ENCODE data around the gene NDUFS4.
"Not testable (repeated sequence)": the region's sequence is repeated elsewhere in the genome, so short reads cannot be mapped to it uniquely, and the experiment has no call there.

The NDUFS4 gene

DNA sequence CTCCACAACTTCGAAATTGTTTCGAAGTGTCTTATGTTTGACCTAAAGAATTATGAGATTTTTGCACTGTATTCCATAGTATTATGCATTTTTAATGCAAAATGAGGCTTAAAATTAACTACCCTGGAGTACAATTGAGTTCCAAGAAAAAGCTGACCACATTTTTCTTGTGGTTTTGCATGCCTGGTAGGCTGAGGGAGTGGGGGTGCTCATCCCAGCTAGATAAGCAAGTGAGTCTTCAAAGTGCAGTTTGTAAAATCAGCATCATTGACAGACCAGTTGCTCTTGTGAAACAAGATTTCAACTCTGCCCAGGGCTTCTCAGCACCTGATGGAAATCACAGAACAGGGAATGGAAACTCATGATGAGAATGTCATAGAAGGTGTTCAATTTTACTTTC is 17.0 kb upstream of the NDUFS4 start:
- H3K27ac ChIP-seq: no peak overlapping the region
- TF ChIP-seq CTCF (conservative IDR thresholded peaks at IDR 0.05): no peak
- TF ChIP-seq ZFX (IDR thresholded peaks at IDR 0.05): no peak

DNA sequence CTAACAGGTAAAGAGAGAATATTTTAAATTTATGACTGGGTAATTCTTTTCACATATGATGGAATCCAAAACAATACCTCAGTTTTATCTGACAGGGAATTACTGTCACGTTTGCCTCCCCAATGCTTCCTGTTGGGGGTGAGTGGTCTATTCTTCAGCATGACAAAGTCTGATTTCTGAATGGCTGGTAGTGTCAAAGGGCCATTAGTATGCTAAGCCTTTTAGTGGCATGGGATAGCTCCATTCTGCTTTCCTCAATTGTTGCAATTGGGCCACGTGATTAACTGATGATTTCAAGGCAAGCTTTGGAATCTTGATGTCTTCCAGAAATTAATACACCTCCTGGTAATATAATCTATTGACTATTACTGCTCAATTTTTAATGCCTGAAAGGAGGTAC is 14.7 kb upstream of the NDUFS4 start:
- H3K27ac ChIP-seq: no peak overlapping the region
- TF ChIP-seq ZFX (IDR thresholded peaks at IDR 0.05) (no peak), CTCF (conservative IDR thresholded peaks at IDR 0.05) (no peak)

GRCh38 chr5:53547226-53547625 is 13.2 kb upstream of the NDUFS4 start:
- H3K27ac ChIP-seq: no peak overlapping the region
- TF ChIP-seq CTCF (conservative IDR thresholded peaks at IDR 0.05) (no peak), ZFX (IDR thresholded peaks at IDR 0.05) (no peak)

DNA sequence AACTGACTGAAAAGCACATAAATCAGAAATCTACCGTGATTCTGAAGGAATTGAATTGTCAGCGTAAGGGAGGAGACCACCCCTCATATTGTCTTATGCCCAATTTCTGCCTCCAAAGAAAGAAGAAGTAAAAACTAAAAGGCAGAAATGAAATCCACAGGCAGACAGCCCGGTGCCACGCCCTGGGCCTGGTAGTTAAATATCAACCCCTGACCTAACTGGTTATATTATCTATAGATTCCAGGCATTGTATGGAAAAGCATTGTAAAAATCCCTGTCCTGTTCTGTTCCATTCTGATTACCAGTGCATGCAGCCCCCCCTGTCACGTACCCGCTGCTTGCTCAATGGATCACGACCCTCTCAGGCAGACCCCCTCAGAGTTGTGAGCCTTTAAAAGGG is 11.9 kb upstream of the NDUFS4 start:
- not testable (repeated sequence) for H3K27ac ChIP-seq

- TF ChIP-seq CTCF (conservative IDR thresholded peaks at IDR 0.05) (no peak), ZFX (IDR thresholded peaks at IDR 0.05) (no peak)
- H3K27ac ChIP-seq: no peak overlapping the region
Observed at GRCh38 chr5:53549792-53550191, 10.6 kb upstream of the NDUFS4 start.

DNA sequence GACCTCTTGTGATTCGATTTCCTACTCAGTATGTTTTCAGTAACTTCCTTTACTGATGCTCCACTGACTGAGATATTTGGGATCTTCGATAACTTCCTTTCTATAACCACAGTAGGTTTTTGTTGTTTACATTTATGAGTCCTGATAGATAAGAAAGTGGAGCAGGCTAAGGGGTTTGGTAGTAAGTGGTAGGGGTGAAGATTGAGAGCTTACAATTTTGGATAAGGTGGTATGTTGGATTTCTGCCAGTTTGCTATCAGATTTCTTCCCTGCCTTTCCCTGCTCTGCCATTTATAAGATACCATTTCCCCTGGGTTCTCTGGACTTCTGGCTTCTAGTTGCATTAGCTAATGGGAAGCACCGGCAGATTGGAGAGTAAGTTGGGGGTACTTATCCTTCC is 7.9 kb upstream of the NDUFS4 start:
- TF ChIP-seq ZFX (IDR thresholded peaks at IDR 0.05): no peak
- no peak for TF ChIP-seq CTCF (conservative IDR thresholded peaks at IDR 0.05)
- no peak overlapping the region for H3K27ac ChIP-seq

DNA sequence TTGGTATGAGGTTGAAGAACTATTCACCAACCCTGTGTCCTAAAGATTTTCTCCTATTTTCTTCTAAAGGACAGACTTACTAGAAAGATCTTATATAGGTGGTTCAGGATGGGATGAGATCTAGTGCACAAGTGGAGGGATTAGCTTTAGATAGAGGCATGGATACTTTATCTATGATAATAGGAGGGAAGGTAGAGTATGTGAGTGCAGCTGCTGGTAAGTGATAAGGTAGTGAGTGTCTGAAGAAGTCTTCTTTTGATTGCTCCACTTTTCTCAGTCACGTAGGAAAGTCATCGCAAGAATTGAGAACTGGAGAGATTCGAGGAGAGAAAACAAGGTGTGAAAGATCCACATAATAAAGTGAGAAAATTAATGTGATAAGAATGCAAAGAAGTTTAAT is 6.0 kb upstream of the NDUFS4 start:
- TF ChIP-seq CTCF (conservative IDR thresholded peaks at IDR 0.05) (no peak), ZFX (IDR thresholded peaks at IDR 0.05) (no peak)
- H3K27ac ChIP-seq: no peak overlapping the region

- H3K27ac ChIP-seq: no peak overlapping the region
- TF ChIP-seq CTCF (conservative IDR thresholded peaks at IDR 0.05) (no peak), ZFX (IDR thresholded peaks at IDR 0.05) (no peak)
Observed at GRCh38 chr5:53555160-53555559, 5.3 kb upstream of the NDUFS4 start.
